Ishikawa (cell line): Measurements from ENCODE around the gene FADS3.
A peak's percentile ranks its signal among the peaks of the same experiment; 100 is the strongest.

Source experiments
- CEBPB ChIP-seq: IDR thresholded peaks from 2 replicates; pipeline ENCODE4 v1.6.1; 2012
- CREB1 ChIP-seq: IDR thresholded peaks from 2 replicates; pipeline ENCODE4 v1.6.1; 2012; ENCODE audit warnings: low read depth
- EGR1 ChIP-seq: IDR thresholded peaks from 2 replicates; pipeline ENCODE4 v1.6.1; 2012
- EP300 ChIP-seq: IDR thresholded peaks from 2 replicates; pipeline ENCODE4 v1.6.1; 2012; ENCODE audit warnings: borderline replicate concordance
- FOXM1 ChIP-seq: IDR thresholded peaks from 2 replicates; pipeline ENCODE4 v1.6.1; 2012; ENCODE audit warnings: low read depth, borderline replicate concordance
- NFIC ChIP-seq: IDR thresholded peaks from 2 replicates; pipeline ENCODE4 v1.6.1; 2012
- RAD21 ChIP-seq: IDR thresholded peaks from 2 replicates; pipeline ENCODE4 v1.6.1; 2012; ENCODE audit warnings: low read depth
- TAF1 ChIP-seq: IDR thresholded peaks from 2 replicates; pipeline ENCODE4 v1.6.1; 2012; ENCODE audit warnings: low read depth, mild to moderate bottlenecking
- TCF12 ChIP-seq: IDR thresholded peaks from 2 replicates; pipeline ENCODE4 v1.6.1; 2012; ENCODE audit warnings: low read depth
- TEAD4 ChIP-seq: IDR thresholded peaks from 2 replicates; pipeline ENCODE4 v1.6.1; 2012
- YY1 ChIP-seq: IDR thresholded peaks from 2 replicates; pipeline ENCODE4 v1.6.1; 2012; ENCODE audit warnings: low read depth
- ZBTB7A ChIP-seq: IDR thresholded peaks from 2 replicates; pipeline ENCODE4 v1.6.1; 2012; ENCODE audit warnings: low read depth
- TF ChIP-seq, protein P1 (sequence below): IDR thresholded peaks from 2 replicates; pipeline ENCODE4 v1.6.1; 2012
- TF ChIP-seq, protein P2 (sequence below): IDR thresholded peaks from 2 replicates; pipeline ENCODE4 v1.6.1; 2012; ENCODE audit warnings: low read depth, mild to moderate bottlenecking
- TF ChIP-seq, protein P3 (sequence below): IDR thresholded peaks from 2 replicates; pipeline ENCODE4 v1.6.1; 2012

Gene FADS3

DNA sequence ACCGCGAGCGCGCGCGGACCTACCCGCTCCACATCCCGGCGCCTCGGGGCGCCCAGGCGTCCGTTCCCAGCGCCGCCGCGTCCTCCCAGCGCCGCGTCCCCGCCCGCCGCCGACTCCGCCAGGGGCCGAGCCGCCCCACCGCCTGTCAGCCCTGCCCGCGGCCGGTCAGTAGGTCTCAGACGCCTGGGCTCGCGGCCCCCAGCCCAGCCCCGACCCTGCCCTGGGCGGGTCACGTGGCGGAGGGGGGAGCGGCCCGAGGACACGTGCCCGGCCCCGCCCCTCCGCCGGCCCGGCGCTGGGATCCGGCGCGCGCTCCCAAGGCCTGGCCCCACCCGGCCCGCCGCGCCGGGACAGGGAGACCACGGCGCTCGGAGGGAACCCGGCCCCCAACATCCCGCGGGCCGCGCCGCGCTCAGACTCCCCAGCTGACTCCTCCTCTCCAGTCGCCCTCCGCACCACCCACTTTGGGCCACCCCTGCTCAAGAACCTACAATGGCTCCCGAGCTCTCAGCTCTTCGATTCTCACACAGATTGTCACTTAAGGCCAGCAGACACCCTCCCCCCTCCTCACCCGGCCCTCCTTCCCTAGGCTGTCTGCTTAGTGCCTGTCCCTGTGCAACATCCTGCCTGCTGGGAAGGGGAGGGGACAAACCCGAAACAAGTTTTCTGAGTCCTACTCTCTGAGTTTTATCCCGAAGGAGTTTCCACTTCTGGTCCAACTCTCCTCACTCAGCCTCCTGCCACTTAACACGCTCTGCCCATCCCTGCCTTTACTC, 26.2 kb upstream of the FADS3 start, which contains the start of gene RAB3IL1:
RAB3IL1 (minus strand) TSS at position 233 of the 776 bp plus-strand sequence; CDS start at position 34, 199 bp downstream.
- TF ChIP-seq, protein P1, sequence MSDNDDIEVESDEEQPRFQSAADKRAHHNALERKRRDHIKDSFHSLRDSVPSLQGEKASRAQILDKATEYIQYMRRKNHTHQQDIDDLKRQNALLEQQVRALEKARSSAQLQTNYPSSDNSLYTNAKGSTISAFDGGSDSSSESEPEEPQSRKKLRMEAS, result peak; percentile 49; the same call in 1 of the 2 replicates
- TF ChIP-seq, protein P2, sequence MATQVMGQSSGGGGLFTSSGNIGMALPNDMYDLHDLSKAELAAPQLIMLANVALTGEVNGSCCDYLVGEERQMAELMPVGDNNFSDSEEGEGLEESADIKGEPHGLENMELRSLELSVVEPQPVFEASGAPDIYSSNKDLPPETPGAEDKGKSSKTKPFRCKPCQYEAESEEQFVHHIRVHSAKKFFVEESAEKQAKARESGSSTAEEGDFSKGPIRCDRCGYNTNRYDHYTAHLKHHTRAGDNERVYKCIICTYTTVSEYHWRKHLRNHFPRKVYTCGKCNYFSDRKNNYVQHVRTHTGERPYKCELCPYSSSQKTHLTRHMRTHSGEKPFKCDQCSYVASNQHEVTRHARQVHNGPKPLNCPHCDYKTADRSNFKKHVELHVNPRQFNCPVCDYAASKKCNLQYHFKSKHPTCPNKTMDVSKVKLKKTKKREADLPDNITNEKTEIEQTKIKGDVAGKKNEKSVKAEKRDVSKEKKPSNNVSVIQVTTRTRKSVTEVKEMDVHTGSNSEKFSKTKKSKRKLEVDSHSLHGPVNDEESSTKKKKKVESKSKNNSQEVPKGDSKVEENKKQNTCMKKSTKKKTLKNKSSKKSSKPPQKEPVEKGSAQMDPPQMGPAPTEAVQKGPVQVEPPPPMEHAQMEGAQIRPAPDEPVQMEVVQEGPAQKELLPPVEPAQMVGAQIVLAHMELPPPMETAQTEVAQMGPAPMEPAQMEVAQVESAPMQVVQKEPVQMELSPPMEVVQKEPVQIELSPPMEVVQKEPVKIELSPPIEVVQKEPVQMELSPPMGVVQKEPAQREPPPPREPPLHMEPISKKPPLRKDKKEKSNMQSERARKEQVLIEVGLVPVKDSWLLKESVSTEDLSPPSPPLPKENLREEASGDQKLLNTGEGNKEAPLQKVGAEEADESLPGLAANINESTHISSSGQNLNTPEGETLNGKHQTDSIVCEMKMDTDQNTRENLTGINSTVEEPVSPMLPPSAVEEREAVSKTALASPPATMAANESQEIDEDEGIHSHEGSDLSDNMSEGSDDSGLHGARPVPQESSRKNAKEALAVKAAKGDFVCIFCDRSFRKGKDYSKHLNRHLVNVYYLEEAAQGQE, result no peak
- TF ChIP-seq, protein P3, sequence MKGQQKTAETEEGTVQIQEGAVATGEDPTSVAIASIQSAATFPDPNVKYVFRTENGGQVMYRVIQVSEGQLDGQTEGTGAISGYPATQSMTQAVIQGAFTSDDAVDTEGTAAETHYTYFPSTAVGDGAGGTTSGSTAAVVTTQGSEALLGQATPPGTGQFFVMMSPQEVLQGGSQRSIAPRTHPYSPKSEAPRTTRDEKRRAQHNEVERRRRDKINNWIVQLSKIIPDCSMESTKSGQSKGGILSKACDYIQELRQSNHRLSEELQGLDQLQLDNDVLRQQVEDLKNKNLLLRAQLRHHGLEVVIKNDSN, result peak; percentile 94

DNA sequence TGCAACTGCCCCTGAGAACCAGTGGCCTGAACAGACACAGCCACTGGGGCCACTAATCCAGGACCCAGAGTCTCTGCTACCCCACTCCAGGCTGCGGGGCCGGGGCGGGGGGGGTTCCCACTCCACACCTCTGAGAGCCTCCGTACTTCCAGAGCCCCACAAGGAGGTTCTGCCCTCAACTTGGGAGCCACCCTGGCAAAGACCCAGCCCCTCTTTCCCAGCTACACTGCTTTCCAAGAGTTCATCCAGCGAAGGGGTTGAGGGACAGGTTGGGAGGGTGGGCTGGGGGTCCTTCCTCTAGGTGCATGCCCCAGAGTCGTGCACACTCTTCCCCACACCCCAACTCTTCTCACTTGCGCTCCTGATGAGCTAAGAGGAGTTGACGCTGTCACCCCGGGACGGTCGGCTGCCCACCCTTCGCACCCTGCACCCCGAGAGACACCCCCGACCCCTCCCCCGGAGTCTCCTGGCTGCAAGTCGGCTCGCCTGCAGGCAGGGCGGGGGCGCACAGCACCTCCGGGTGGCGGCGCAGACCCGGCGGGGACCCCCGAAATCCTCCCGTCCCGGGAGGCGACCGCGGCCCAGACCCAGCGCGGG, 25.5 kb upstream of the FADS3 start:
- TF ChIP-seq RAD21 (no peak), YY1 (no peak), ZBTB7A (no peak), NFIC (no peak), TCF12 (no peak), CREB1 (no peak), FOXM1 (no peak)
- TF ChIP-seq, protein P1, result no peak
- TF ChIP-seq, protein P3, result no peak

DNA sequence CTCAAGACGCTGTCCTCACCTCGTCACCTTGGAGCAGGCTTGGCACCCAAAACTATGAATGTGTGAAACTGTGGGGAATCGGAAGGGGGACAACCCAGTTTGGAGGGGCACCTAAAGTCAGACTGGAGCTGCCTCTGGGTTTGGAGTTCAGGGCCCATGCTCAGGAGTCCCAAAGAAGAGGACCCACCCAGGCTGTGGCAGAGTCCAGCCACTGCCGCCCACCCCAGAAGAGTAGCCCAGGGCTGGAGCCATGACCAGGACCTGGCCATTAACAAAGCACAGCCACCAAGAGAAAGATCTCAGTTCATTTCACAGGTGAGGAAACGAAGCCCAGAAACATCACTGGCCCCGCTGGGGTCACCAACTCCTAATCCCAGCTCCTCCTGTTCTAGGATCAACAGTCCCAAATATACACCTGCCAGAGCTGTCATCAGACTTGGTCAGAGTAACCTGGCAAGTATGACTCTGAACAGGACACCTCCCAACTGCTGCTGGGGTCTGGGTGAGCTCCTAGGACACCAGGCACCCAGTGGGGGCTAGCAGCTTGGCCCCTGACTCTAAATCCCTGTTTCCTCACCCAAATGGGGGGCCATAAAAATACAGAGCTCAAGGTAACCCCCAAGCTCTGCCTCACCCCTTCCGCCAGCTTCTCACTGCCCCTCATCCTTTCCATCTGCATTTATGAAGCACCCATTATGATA, 23.3 kb upstream of the FADS3 start:
- TF ChIP-seq TCF12 (no peak), ZBTB7A (no peak)
- TF ChIP-seq, protein P1, result no peak

DNA sequence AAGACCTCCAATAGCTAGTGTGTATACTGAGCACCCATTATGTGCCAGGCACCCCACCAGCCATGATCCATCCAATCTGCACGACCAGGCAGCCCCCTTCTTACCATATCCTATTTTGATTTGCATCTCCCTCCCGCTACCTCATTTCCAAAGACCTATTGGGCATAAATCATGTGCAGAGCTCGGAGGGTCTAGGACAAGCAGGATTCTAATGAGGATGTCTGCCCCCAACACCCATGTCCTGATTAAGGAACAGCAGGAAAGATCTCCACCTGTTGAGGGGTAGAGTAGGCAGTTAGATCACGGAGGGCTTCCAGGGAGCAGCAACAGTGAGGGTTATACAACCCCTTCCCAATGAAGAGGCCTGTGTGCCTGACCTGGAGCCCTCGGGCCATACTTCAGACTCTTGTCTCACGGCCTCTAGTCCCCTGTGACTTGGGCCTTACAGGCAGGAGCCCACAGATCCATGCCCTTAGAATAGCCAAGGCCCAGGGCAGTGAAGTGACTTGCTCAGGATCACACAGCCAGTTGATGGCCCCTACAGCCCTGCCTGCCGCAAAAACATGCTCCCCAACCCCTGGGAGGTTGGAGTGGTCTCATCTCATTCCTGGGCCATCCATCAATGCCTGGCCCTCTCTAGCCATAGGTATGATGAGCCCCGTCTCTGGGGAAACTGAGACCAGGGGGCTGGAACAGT, 22.5 kb upstream of the FADS3 start:
- TF ChIP-seq ZBTB7A, result no peak
- TF ChIP-seq CREB1, result no peak
- no peak for TF ChIP-seq TEAD4
- TF ChIP-seq RAD21, result no peak

DNA sequence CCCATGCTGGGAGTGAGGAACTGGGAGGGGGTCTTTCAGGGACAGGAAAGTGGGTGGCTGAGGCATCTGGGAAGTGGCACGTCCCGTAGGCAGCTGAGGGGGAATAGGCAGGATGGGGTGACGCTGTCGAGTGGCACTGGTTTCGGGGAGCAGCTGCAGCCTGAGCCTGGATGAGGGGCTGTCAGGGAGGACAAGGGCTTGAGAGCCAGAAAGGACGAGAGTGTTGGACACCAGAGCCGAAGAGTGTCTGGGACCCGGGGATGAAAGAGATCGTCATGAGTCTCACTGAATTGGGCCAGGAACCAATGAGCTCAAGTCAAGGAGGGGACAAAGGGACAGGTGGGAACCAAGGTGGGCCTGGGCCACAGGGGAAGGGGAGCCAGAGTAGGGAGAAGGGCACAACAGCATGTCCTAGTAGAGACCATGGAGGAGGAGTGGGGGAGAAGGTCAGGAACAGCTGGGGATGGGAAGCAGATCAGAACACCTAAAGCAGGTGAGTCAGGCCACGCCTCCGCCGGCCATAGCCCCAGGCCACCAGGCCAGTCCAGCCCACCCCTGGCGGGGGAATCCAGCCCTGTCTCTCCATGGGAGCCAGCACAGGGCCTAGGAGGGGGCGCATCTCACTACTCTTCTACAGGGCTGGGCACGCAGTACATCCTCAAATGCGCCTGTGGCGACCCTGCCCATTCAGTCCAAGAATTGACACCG, 21.8 kb upstream of the FADS3 start:
- TF ChIP-seq, protein P1, result no peak
- TF ChIP-seq YY1 (no peak), CEBPB (no peak), EGR1 (no peak), NFIC (no peak), CREB1 (no peak), EP300 (no peak), TAF1 (no peak)

DNA sequence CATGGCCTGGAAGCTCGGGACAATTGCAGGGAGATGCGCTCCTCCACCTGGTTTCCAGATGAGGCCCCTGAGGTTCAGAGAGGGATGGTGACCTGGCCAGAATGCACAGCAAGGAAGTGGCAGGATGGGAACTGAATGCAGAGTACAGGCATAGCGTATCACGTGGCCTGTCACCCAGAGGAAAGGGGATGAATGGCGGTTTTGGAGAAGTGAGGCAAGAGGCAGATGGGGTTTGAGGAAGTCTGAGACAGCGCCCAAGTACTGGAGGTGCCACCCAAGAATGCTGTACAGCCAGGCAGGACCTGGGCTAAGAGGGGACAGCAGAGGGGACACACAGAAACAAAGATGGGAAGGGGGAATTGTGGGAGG, 21.2 kb upstream of the FADS3 start:
- TF ChIP-seq CEBPB, result no peak
- no peak for TF ChIP-seq TCF12
- TF ChIP-seq TAF1, result no peak
